Measurements from ENCODE around the gene PRR32.
"Not testable (repeated sequence)": the region's sequence is repeated elsewhere in the genome, so short reads cannot be mapped to it uniquely, and the experiment has no call there.

The PRR32 gene, protein sequence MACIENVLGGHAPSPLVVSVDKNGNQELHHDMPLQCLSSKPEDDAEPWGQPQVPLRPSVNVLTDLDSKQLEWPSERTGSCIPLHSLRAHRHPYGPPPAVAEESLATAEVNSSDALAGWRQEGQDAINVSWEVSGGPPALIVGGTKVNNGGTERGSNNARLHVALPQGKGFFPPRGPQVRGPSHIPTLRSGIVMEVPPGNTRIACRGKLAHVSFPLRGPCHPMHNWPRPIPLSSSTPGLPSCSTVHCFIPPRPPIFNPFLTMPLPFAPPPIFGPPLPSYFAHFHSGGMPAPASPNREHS

DNA sequence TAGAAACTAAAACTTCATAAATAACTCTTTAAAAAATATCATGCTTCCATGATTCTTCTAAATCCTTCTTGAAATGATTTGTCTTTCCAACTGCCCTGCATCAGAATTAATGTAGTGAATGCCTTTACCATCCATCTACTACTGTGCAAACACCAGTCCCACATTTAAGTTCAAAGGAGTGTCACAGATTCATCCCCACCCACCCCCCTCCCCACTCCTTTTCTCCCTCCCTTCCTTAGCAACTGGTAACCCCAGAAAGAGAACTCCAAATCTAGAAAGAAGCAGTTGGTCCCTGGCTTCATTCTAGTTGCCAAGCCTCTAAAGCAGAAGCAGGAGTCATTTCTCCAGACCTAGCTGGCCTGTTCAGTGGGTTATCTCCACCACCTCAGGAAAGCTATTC, at the start of gene PRR32:
TSS of gene PRR32 (plus strand) at position 301 of the 400 bp plus-strand sequence. CDS start 115 bp downstream, outside the sequence.
- no peak for DNase-seq (ENCODE audit: low spot score)

DNA sequence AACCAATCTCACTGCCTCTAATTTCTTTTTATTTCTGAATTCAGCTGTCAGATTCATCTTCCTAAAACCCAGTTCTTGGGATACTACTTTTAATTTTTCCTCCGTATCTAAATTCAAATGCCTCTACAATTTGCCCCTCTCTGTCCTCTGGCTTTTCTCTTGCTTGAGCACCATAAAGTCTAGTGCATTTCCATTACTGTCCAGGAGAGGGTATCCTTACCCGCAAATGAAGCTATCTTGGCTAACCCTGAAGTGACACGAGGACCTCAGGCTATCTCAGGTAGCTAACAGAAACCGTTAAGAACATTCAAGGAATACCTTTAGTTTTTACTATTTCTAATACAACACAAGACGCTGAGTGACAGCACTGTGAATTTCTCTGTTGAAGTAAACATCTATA, 49.4 kb upstream of the PRR32 start:
- no peak for DNase-seq (ENCODE audit: low spot score)

DNA sequence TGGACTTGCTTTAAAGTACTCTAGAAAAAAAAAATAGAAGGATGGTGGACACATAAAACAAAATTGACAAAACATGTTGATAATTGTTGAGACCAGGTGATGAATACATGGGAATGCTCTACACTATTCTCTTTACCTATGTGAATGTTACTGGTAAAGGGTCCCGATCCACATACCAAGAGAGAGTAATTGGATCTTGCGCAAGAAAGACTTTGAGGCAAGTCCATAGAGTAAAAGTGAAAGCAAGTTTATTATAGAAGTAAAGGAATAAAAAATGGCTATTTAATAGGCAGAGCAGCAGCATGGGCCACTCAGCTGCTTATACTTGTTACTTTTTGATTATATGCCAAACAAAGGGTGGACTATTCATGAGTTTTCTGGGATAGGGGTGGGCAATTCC, 34.0 kb upstream of the PRR32 start:
- DNase-seq (ENCODE audit: low spot score) = no peak

DNA sequence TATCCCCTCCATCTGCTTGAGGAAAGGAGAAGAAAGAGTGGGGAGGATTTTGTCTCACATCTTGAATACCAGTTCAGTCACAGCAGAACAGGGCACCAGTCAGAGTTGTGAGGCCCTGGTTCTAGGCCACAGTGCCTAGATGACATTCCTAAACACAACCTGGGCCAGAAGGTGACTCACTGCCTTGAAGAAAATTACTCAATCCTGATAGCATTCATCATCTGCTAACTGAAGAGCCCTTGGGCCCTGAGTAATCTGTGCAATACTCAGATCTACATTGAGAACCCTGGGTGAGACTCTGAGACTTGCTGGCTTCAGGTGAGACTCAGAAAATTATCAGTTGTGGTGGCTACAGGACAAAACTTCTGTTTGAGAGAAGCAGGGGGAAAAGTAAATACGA, 20.5 kb upstream of the PRR32 start:
- no peak for DNase-seq (ENCODE audit: low spot score)

DNA sequence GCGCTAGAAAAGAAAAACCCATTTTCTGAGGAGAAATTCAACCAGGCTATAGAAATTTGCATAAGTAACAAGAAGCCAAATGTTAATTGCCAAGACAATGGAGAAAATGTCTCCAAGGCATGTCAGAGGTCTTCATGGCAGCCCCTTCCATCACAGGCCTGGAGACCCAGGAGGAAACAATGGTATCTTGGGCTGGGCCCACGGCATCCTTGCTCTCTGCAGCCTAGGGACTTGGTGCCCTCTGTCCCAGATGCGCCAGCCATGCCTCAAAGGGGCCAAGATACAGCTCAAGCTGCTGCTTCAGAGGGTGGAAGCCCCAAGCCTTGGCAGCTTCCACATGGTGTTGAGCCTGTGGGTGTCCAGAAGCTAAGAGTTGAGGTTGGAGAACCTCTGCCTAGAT, 12.7 kb upstream of the PRR32 start:
- DNase-seq (ENCODE audit: low spot score) = not testable (repeated sequence)

DNA sequence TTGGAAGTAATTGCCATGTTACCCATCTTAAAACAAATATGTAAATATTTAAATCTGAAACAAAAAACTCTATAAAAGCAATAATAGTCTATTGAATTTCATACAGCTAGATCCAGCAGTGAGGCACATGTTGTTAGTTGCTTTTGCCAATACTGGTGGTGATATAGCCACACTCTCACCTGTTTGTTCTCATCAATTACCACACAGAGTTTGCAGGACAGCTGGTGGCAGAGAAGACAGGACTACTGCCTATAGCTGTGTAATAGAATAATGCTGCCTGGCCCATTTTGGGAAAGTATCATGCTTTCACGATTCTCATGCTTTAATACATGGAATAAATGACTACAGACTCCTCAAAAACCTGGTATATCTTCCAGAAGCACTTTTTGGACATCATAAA, 3.7 kb upstream of the PRR32 start:
- DNase-seq (ENCODE audit: low spot score) = no peak

DNA sequence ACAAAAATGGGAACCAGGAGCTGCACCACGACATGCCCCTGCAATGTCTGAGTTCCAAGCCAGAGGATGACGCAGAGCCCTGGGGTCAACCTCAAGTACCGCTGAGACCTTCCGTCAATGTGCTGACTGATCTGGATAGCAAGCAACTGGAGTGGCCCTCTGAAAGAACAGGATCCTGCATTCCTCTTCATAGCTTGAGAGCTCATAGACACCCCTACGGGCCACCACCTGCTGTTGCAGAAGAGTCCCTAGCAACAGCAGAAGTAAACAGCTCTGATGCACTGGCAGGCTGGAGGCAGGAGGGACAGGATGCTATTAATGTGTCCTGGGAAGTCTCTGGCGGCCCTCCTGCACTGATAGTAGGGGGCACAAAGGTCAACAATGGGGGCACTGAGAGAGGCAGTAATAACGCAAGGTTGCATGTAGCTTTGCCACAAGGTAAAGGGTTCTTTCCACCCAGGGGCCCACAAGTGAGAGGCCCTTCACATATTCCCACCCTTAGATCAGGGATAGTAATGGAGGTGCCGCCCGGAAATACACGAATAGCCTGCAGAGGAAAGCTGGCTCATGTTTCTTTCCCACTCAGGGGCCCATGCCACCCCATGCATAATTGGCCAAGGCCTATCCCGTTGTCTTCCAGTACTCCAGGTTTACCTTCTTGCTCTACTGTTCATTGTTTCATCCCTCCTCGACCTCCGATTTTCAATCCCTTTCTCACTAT, 1.3 kb downstream of the PRR32 start:
- DNase-seq (ENCODE audit: low spot score) = no peak

DNA sequence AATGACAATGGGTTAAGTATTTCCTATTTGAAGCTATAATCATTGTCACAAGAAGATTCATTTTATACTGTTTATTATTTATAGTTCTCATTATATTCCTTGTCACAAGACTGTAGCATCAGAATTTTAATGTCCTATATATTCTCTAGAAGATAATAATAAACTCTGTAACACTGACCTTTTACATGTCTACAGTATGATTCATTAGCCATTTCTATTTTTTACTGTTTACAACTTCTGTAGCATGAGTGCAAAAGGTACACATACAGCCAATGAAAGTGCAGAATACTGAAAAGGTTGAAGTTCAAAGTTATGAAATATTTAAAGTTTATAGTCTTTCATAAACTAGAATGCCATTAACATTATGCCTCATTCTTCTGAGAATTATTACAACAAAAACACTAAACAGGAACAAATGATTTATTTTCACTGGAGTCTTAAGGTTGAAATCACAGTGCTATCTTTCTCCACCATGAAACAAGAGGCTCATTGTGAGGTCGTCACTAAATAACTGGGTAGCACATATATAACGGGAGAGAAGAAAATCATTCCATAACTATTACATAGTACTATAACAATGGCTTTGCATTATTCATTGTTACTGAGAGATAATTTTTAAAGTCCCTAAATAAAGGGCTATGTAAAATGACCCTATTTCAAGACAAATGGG, 4.9 kb downstream of the PRR32 start:
- DNase-seq (ENCODE audit: low spot score) = no peak

DNA sequence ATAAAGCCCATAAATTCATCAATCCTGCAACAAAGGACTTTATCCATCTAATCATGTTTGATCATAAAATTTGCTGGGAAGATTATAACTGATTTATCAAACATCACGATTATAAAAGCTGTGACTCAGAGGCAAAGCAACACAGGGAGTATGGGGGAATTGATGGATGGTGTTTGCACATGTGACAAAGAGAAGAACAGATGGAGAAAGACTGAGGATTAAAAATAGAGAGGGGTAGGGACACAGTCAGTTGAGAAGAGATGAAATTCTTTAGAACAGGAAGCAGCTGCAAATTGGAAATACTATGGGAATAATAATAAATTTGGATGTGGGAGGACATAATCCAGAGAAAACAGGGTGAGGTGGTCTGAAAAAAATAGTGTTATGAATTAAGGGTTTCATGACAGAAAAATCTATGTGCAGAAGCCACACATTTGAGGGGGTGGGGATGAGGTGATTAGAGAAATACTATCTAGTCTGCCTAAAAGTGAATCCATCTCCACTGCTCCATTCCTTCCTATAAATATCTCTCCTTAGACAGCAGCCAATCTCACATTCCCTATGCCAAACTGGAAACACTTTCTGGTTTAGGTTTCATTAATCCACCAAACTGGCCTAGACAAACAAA, 6.2 kb downstream of the PRR32 start:
- no peak for DNase-seq (ENCODE audit: low spot score)

DNA sequence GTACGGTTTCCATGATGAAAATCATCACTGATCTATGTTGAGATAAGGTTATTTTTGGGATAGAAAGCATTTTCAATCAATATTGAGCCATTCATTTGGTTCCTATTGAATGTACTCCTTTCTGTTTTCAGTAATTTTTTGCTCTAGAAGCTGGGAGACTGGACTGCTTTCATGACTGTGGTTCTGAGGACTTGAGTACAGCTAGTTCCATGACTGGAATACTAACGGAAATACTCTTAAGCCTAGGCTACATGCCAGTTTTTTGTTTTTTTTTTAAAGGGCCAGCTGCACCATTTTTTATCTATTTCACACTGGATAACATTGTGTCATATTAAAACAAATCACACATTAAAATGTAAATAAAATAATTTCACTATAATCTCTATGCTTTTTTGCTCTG, 16.7 kb downstream of the PRR32 start:
- no peak for DNase-seq (ENCODE audit: low spot score)

DNA sequence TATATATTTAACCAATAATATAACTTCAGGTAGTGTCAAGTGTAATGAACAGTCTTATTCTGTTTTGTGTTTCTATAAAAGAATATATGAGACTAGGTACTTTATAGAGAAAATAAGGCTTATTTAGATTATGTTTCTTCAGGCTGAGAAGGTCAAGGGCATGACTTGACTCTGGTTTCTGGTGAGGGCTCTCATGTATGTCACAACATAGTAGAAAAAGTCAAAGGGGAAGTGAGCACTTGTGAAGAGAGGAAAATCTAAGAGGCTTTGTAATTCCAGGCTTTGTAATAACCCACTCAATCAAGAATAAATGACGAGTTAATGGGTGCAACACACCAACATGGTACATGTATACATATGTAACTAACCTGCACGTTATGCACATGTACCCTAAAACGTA, 27.6 kb downstream of the PRR32 start:
- DNase-seq (ENCODE audit: low spot score) = no peak

DNA sequence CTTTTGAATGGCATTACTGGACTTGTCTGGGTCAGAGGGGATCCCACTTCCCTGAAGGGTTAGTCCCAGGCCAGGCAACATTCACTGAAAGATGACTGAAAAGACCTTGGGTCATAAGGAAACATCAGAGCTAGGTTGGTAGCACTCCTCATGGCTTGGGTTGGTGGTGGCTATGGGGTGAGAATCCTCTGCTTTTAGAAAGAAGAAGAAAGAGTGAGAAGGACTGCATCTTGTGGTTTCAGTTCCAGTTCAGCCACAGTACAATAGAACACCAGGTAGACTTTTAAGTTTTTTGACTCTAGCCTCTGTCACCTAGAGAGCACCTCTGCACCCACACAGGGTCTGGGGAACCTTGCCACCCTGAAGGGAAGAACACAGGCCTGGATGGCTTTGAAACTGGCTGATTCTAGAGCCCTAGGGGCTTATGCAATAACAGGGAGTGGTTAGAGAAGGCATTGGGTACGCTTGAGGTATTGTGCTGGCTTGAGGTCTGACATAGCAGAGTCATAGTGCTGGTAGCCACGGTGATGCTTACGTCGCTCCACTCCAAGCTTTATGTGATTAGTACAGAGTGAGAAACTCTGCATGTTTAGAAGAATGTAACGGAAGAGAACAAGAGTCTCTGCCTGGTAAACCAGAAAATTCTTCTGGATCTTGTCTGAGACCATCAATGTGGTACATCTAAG, 36.5 kb downstream of the PRR32 start:
- DNase-seq (ENCODE audit: low spot score) = no peak

Data from AG08395 (cell line).